ENCODE measurements around the gene DIAPH3.

The DIAPH3 gene

GRCh38 chr13:59877933-59878332 is 285.8 kb downstream of the DIAPH3 start:
- Histone ChIP-seq H3K4me3 (ENCODE audit: low read depth, low read length) (no peak overlapping the region), H3K27ac (ENCODE audit: extremely low read depth, low read depth, low read length) (no peak overlapping the region), H3K9me3 (ENCODE audit: control insufficient read depth, insufficient read depth, low read depth, low read length) (no peaks in the 10 kb centered on the region), H3K4me1 (ENCODE audit: control insufficient read depth, insufficient read depth, low read length) (no peaks in the 10 kb centered on the region), H3K36me3 (ENCODE audit: control insufficient read depth in 2 of 2, insufficient read depth in 1 of 2, low read length in 2 of 2) (peaks cover 0 to 6% of the 10 kb centered on the region in 2 experiments; a peak in 1 of 3 replicates)
- no peak for TF ChIP-seq ZNF302 (tag by site-specific recombination; IDR thresholded peaks at IDR 0.05; ENCODE audit: low read depth)
- no peak for TF ChIP-seq GLIS1 (tag by site-specific recombination; IDR thresholded peaks at IDR 0.05)
- TF ChIP-seq ZNF114 (tag by site-specific recombination; IDR thresholded peaks at IDR 0.05), result no peak
- no peak for TF ChIP-seq GFI1B (tag by site-specific recombination; IDR thresholded peaks at IDR 0.05)
- no peak for TF ChIP-seq ZNF175 (tag by site-specific recombination; IDR thresholded peaks at IDR 0.05)
- TF ChIP-seq ZNF658 (tag by site-specific recombination; IDR thresholded peaks at IDR 0.05), result no peak
- TF ChIP-seq ZNF202 (tag by site-specific recombination; IDR thresholded peaks at IDR 0.05; ENCODE audit: borderline replicate concordance), result no peak
- TF ChIP-seq ZBTB8A (tag by site-specific recombination; IDR thresholded peaks at IDR 0.05), result no peak
- TF ChIP-seq ZNF416 (tag by site-specific recombination; IDR thresholded peaks at IDR 0.05), result no peak
- TF ChIP-seq ZBTB49 (tag by site-specific recombination; IDR thresholded peaks at IDR 0.05; ENCODE audit: low read depth), result no peak
- TF ChIP-seq PBX3 (CRISPR knock-in tag; IDR thresholded peaks at IDR 0.05), result no peak
- TF ChIP-seq ZNF501 (tag by site-specific recombination; IDR thresholded peaks at IDR 0.05), result no peak
- no peak for TF ChIP-seq TSHZ1 (tag by site-specific recombination; IDR thresholded peaks at IDR 0.05; ENCODE audit: borderline replicate concordance)
- ChIA-PET POLR2A (no interaction called here), CTCF (no interaction called here)

GRCh38 chr13:59874973-59875372 is 288.8 kb downstream of the DIAPH3 start:
- no peak overlapping the region for H3K4me3 ChIP-seq (ENCODE audit: low read depth, low read length)
- ChIA-PET POLR2A (no interaction called here), CTCF (no interaction called here)
- H3K9me3 ChIP-seq (ENCODE audit: control insufficient read depth, insufficient read depth, low read depth, low read length), result no peaks in the 10 kb centered on the region
- TF ChIP-seq REST (tag by site-specific recombination; IDR thresholded peaks at IDR 0.05) (no peak), KLF17 (tag by site-specific recombination; IDR thresholded peaks at IDR 0.05) (no peak), RBAK (tag by site-specific recombination; IDR thresholded peaks at IDR 0.05) (no peak), ZNF354C (tag by site-specific recombination; IDR thresholded peaks at IDR 0.05; ENCODE audit: borderline replicate concordance, low read depth) (no peak), ZNF473 (tag by site-specific recombination; IDR thresholded peaks at IDR 0.05) (no peak), ZNF585B (tag by site-specific recombination; IDR thresholded peaks at IDR 0.05) (no peak)
- H3K4me1 ChIP-seq (ENCODE audit: control insufficient read depth, insufficient read depth, low read length), result no peaks in the 10 kb centered on the region
- no peak overlapping the region for H3K27ac ChIP-seq (ENCODE audit: extremely low read depth, low read depth, low read length)
- peaks cover 0 to 6% of the 10 kb centered on the region in 2 experiments; a peak in 1 of 3 replicates for H3K36me3 ChIP-seq (ENCODE audit: control insufficient read depth in 2 of 2, insufficient read depth in 1 of 2, low read length in 2 of 2)
